ENCODE results near the gene INAVA. TPM values are rescaled to one million over a fixed set of nuclear protein-coding genes. Genes with fewer than 3 reads are reported as not detected.

The INAVA gene
- total and polyA plus RNA-seq, 10 of the 15 experiments (the other 5 are each of a cell fraction or from before 2014, with no cell fraction given), result 3.6 to 15.4 (median 9.5) TPM

DNA sequence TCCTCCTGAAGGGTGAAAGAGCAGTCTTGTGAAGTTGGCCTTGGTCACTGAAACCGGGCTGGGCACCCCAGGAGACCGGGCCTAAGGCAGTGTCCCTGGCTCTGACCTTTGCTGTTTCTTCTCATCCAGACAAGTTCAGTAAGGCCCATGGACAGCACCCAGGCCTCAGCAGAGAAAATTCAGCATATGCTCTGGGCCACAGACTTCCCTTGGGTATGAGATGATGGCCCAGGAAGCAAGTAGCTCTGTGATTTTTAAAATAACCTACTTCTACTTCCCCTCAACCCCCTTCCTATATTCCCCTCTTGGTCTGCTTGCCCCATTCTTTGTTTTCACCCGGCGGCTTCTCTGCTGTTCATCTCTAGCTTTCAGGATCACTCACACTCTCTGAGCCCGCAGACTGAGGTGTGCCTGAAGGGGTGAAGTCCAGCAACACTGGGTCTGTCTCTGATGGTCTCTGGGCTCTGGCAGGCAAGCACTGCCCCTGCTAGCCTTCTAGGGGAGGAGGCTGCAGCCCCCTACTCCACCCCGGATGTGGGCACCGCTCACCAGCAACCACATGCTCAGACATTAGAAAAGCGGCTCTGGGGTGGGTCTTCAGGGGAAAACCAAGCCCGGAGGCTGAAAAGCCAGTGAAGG is 24.8 kb upstream of the INAVA start:
- DNase-seq (ENCODE audit: low read depth, low spot score) (peak; percentile 82), FAIRE-seq (peak; percentile 85), ATAC-seq (peak; percentile 77)
- H3K9ac ChIP-seq (ENCODE audit: control insufficient read depth, insufficient read depth, low read length), result peak overlapping the region; percentile 67
- ChIA-PET RAD21 (ENCODE audit: unreplicated experiment) (interaction anchor here (0.6 to 3.5 kb wide), 13 partner anchors 9 to 248 kb away, joined by 3 to 40 read pairs (median 7); no protein-coding TSS in a partner anchor), POLR2A (interaction anchor here (0.7 to 2.2 kb wide), 5 partner anchors 10 to 36 kb away, joined by 3 to 22 read pairs (median 5); partner anchors contain the start of gene INAVA), SMC1A (ENCODE audit: uncharacterized antibody, unreplicated experiment) (interaction anchor here (0.7 to 16.6 kb wide), 13 partner anchors 9 to 248 kb away, joined by 3 to 208 read pairs (median 5); no protein-coding TSS in a partner anchor), CTCF (interaction anchor here (1.0 to 2.1 kb wide), 7 partner anchors 9 to 248 kb away, joined by 3 to 23 read pairs (median 5); no protein-coding TSS in a partner anchor)
- peak overlapping the region; percentile 55; the same call in 1 of the 2 replicates for H3K4me3 ChIP-seq
- H2AFZ ChIP-seq (ENCODE audit: control insufficient read depth, low read depth, low read length), result peak overlapping the region; percentile 55
- H3K4me2 ChIP-seq (ENCODE audit: control insufficient read depth, insufficient read depth), result peak overlapping the region; percentile 86
- BruUV-seq (replicated peaks), result TSS peak; percentile 91
- no peaks in the 10 kb centered on the region for H3K27me3 ChIP-seq (replicated peaks in 1 of 2; ENCODE audit: control insufficient read depth in 2 of 2, insufficient read depth in 2 of 2, low read length in 1 of 2)
- H4K20me1 ChIP-seq (ENCODE audit: control insufficient read depth, insufficient read depth), result no peaks in the 10 kb centered on the region
- intact Hi-C loops (cut with micrococcal nuclease; ENCODE audit: unreplicated experiment) (loop anchor here (5.0 kb wide), 1 partner anchor 37 kb away; no protein-coding TSS in a partner anchor), in situ Hi-C loops (cut with MboI) (no loop called here)
- H3K27ac ChIP-seq (ENCODE audit: control insufficient read depth, insufficient read depth), result peak overlapping the region; percentile 68
- no peaks in the 10 kb centered on the region for H3K36me3 ChIP-seq (ENCODE audit: control insufficient read depth in 2 of 2, insufficient read depth in 2 of 2, low read length in 1 of 2)
- H3K79me2 ChIP-seq (ENCODE audit: control insufficient read depth, insufficient read depth, low read length), result no peaks in the 10 kb centered on the region
- no peaks in the 10 kb centered on the region for H3K9me3 ChIP-seq (replicated peaks; ENCODE audit: control insufficient read depth, insufficient read depth, low read length)
- peaks cover 52% of the 10 kb centered on the region for H3K4me1 ChIP-seq (ENCODE audit: control insufficient read depth, insufficient read depth, low read length)
- under 1% methylated on average over 9 of the region's 9 CpGs for WGBS (ENCODE audit: insufficient coverage, insufficient replicate concordance, low lambda C conversion rate, missing lambda C conversion rate)
- peak; percentile 80 for TF ChIP-seq IKZF1 (conservative IDR thresholded peaks at IDR 0.05)
- TF ChIP-seq PAX5 (IDR thresholded peaks at IDR 0.05; ENCODE audit: borderline replicate concordance, low read depth, low read length), result 0 out of 2 replicates have a peak, but pooled peaks have one; percentile 38
- TF ChIP-seq SRF (IDR thresholded peaks at IDR 0.05; ENCODE audit: low read depth in 2 of 2, low read length in 2 of 2), result peak in 1 of 2 experiments; percentile 65; a peak in 2 of 4 replicates
- TF ChIP-seq BHLHE40 (IDR thresholded peaks at IDR 0.05; ENCODE audit: borderline replicate concordance in 1 of 2, low read depth in 2 of 2, low read length in 1 of 2), result peak; percentile 78
- peak; percentile 82; the same call in 1 of the 2 replicates for TF ChIP-seq ZNF217 (IDR thresholded peaks at IDR 0.05)
- peak; percentile 87; the same call in 1 of the 2 replicates for TF ChIP-seq GATAD2B (conservative IDR thresholded peaks at IDR 0.05; ENCODE audit: low read depth)
- no peak for TF ChIP-seq PML (IDR thresholded peaks at IDR 0.05; ENCODE audit: low read length)
- peak; percentile 97 for TF ChIP-seq DPF2 (IDR thresholded peaks at IDR 0.05)
- peak; percentile 74 for TF ChIP-seq BCL11A (IDR thresholded peaks at IDR 0.05; ENCODE audit: low read depth, low read length)
- TF ChIP-seq SMC3 (IDR thresholded peaks at IDR 0.05; ENCODE audit: borderline replicate concordance, low read length), result peak; percentile 11; the same call in 1 of the 2 replicates
- peak; percentile 59; the same call in 1 of the 2 replicates for TF ChIP-seq CHD2 (IDR thresholded peaks at IDR 0.05; ENCODE audit: borderline replicate concordance, low read depth, low read length)
- peak; percentile 82 for TF ChIP-seq FOXM1 (IDR thresholded peaks at IDR 0.05; ENCODE audit: low read depth, low read length)
- TF ChIP-seq FOXK2 (IDR thresholded peaks at IDR 0.05), result no peak
- peak; percentile 93 for TF ChIP-seq SMARCA5 (IDR thresholded peaks at IDR 0.05)
- TF ChIP-seq, protein P1, sequence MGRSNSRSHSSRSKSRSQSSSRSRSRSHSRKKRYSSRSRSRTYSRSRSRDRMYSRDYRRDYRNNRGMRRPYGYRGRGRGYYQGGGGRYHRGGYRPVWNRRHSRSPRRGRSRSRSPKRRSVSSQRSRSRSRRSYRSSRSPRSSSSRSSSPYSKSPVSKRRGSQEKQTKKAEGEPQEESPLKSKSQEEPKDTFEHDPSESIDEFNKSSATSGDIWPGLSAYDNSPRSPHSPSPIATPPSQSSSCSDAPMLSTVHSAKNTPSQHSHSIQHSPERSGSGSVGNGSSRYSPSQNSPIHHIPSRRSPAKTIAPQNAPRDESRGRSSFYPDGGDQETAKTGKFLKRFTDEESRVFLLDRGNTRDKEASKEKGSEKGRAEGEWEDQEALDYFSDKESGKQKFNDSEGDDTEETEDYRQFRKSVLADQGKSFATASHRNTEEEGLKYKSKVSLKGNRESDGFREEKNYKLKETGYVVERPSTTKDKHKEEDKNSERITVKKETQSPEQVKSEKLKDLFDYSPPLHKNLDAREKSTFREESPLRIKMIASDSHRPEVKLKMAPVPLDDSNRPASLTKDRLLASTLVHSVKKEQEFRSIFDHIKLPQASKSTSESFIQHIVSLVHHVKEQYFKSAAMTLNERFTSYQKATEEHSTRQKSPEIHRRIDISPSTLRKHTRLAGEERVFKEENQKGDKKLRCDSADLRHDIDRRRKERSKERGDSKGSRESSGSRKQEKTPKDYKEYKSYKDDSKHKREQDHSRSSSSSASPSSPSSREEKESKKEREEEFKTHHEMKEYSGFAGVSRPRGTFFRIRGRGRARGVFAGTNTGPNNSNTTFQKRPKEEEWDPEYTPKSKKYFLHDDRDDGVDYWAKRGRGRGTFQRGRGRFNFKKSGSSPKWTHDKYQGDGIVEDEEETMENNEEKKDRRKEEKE (IDR thresholded peaks at IDR 0.05), result no peak
- TF ChIP-seq LARP7 (IDR thresholded peaks at IDR 0.05), result 0 out of 2 replicates have a peak, but pooled peaks have one; percentile 26
- 0 out of 2 replicates have a peak, but pooled peaks have one; percentile 57 for TF ChIP-seq POLR2AphosphoS5 (IDR thresholded peaks at IDR 0.05; ENCODE audit: low read length)
- TF ChIP-seq NKRF (conservative IDR thresholded peaks at IDR 0.05), result peak; percentile 40; the same call in 1 of the 2 replicates
- TF ChIP-seq NR2F1 (conservative IDR thresholded peaks at IDR 0.05), result peak; percentile 61
- peak; percentile 46; the same call in 1 of the 2 replicates for TF ChIP-seq CREB1 (IDR thresholded peaks at IDR 0.05; ENCODE audit: low read depth)

Data from GM12878 (cell line).